MG63 (cell line): ENCODE results near the gene FIGLA. TPM values are rescaled to one million over a fixed set of nuclear protein-coding genes. Genes with fewer than 3 reads are reported as not detected.

Experiments
- DNase-seq: peaks from one replicate; pipeline ENCODE4 v3.0.0-alpha.2; 2020
- H3K27me3 ChIP-seq: fragments of 250-450 bp; sonication (Bioruptor Pico); 2 replicates; pipeline ENCODE4 v1.5.1; 2020; ENCODE audit warnings: mild to moderate bottlenecking, moderate library complexity
- H3K36me3 ChIP-seq: fragments of 250-450 bp; sonication (Bioruptor Pico); 2 replicates; pipeline ENCODE4 v1.5.1; 2020; ENCODE audit warnings: mild to moderate bottlenecking, moderate library complexity
- H3K4me3 ChIP-seq: fragments of 250-450 bp; sonication (Bioruptor Pico); 2 replicates; pipeline ENCODE4 v1.5.1; 2020; ENCODE audit warnings: mild to moderate bottlenecking, moderate library complexity
- H3K9me3 ChIP-seq: fragments of 250-450 bp; sonication (Bioruptor Pico); 2 replicates; pipeline ENCODE4 v1.5.1; 2020; ENCODE audit warnings: mild to moderate bottlenecking, moderate library complexity
- total RNA-seq: library from RNA; depleted of rRNA; stranded (reverse); fragments of >200 nt; shearing (Covaris generic); gene quantifications from 2 replicates; pipeline ENCODE4 v1.2.3, GENCODE V29; 2014; ENCODE audit warnings: low replicate concordance

The FIGLA gene
- total RNA-seq, 1 experiment from 2014 or later, result not detected

DNA sequence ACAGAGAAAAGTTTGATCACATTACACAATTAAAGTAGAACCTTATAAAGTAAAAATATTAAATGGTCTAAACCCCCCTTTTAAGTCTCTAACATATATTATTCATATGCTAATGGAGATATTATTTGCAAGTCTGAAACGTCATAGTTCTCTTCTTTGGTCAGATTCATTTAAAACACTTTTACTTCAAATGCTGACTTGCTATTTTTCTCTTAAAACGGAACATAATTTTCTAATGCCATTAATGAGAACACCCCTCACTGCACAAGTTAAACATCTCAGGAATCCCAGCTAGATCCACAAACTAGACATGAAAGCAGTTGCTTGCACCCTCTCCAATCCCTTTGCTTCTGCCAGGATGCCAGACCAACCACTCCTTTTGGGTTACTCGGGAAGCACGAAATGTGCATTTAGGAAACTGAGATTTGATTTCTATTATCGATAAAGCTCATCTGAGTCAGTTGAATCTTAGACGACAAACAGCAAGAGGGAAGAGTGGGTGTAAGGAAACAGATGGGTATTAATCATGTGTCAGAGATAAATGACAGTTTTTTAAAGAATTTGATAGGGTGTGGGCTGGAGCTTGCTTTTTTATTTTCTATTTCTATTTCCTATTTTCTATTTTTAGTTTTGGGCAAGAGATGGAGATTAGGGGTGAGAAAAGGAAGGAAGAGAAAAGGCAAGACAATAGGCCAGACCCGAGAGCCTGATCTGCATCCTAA lies 23.9 kb downstream of the FIGLA start:
- Histone ChIP-seq H3K27me3 (peaks cover 22% of the 10 kb centered on the region), H3K4me3 (peak overlapping the region; percentile 52), H3K36me3 (no peaks in the 10 kb centered on the region), H3K9me3 (no peaks in the 10 kb centered on the region)
- no peak for DNase-seq

DNA sequence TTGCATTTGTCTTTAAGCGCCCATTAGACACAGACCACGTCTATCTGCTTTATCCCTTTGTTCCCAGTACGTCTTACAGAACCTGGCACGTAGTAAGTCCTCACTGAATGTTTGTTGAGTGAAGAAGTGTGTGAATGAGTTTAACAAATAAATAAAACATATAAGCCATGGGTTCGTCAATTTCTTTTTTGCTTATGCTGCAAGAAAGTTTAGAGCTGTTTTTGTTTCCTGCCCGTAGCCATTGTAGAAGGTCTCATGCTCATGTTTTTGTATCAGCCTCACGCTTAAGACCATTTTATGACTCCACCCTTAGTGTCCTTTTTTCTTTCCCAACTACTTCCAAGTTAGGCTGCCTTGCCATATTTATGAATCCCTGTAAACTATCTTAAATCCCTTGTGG lies 24.9 kb downstream of the FIGLA start:
- H3K27me3 ChIP-seq, result peaks cover 22% of the 10 kb centered on the region
- H3K4me3 ChIP-seq, result no peak overlapping the region
- no peaks in the 10 kb centered on the region for H3K36me3 ChIP-seq
- no peaks in the 10 kb centered on the region for H3K9me3 ChIP-seq
- no peak for DNase-seq

DNA sequence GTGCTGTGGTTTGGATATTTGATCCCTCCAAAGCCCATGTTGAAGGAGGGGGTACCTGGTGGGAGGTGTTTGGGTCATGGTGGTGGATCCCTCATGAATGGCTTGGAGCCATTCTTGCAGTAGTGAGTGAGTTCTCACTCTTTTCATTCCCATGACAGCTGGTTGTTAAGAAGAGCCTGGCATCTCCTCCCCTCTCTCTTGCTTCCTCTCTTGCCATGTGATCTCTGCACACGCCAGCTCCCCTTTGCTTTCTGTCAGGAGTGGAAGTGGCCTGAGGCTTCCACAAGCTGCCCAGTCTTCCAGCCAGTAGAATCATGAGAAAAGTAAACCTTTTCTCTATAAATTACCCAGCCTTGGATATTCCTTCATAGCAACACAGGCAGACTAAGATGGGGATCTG lies 31.0 kb downstream of the FIGLA start:
- no peaks in the 10 kb centered on the region for H3K9me3 ChIP-seq
- H3K36me3 ChIP-seq, result no peaks in the 10 kb centered on the region
- no peak for DNase-seq

DNA sequence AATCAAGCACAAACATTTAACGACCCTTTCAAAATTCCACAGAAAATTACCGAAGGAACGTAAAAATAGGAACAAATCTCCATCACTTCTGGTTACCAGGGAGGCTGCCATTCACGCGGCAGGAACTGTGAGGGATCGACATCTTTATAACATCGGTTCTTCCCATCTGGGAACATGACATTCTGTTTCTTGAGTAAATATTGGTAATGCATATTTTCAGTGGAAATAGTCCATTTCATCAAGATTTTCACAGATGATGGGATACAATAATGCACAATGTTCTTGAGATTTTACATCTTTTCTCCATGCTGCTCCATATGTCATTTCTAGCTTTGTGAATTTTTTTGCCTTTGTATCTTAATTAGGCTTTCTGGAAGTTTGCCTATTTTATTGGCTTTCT lies 32.5 kb downstream of the FIGLA start:
- no peaks in the 10 kb centered on the region for H3K27me3 ChIP-seq
- H3K36me3 ChIP-seq, result no peaks in the 10 kb centered on the region
- H3K4me3 ChIP-seq, result no peak overlapping the region
- DNase-seq, result no peak
- H3K9me3 ChIP-seq, result no peaks in the 10 kb centered on the region

More for the DNA sequence above, 31.0 kb downstream of the FIGLA start:
- no peak overlapping the region for H3K4me3 ChIP-seq
- no peaks in the 10 kb centered on the region for H3K27me3 ChIP-seq

DNA sequence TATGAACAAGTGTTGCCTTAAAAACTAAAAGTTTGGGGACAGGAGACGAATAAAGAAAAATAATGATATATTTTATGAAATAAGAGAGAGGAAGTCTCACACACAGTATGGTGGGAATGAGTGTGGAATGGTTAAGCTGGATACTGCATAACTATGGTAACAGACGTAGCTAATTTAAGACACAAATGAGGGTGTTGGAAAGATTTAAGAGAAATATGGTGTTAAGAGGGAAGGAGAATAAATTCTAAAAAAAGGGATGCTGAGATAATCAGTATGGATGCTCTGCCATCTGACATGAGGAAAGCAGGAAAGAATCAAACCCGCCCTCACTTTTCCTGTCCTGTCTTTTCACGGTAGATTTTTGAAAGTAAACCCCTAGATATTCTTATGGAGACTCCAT lies 33.1 kb downstream of the FIGLA start:
- Histone ChIP-seq H3K27me3 (no peaks in the 10 kb centered on the region), H3K9me3 (no peaks in the 10 kb centered on the region), H3K4me3 (no peak overlapping the region), H3K36me3 (no peaks in the 10 kb centered on the region)
- no peak for DNase-seq

DNA sequence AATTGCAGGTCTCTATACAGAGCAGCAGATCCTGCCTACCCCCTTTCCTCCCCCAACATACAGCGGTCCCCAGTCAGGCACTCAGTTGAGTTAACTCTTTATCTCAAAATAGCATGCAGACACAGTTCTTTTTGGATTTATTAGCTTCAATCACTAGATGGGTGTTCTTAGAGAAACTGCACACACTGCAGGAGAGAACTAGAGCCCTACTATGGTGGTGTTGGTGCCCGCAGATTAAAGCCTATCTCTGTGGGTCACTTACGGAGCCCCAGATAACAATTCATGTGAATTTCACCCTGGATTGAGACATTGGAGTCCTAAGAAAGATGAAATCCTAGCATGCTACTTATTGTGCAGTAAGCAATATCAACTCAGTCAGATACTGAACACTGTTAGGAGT lies 34.3 kb downstream of the FIGLA start:
- no peaks in the 10 kb centered on the region; the same call in 1 of the 2 replicates for H3K27me3 ChIP-seq
- no peaks in the 10 kb centered on the region for H3K9me3 ChIP-seq
- DNase-seq, result no peak
- H3K36me3 ChIP-seq, result no peaks in the 10 kb centered on the region
- H3K4me3 ChIP-seq, result no peak overlapping the region

DNA sequence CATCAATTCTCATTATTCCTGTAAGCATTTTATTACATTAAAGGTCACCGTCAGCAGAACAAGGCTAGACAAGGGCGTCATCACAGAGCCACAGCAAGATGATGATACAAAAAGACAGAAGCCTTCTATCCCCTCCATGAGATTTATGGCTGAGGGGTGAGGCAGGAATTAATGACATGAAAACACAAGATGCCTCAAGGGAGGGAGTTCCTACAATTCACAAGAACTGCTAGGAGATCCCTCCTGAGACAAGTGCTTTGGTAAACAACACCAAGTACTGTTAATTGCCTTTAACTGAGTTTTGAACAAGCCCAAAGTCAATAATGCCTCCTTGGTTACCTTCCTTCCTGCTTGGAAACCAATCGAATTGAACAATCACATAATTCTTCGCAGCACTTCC lies 36.5 kb downstream of the FIGLA start:
- H3K36me3 ChIP-seq, result no peaks in the 10 kb centered on the region
- no peak overlapping the region for H3K4me3 ChIP-seq
- no peaks in the 10 kb centered on the region for H3K9me3 ChIP-seq
- no peaks in the 10 kb centered on the region; the same call in 1 of the 2 replicates for H3K27me3 ChIP-seq
- no peak for DNase-seq

DNA sequence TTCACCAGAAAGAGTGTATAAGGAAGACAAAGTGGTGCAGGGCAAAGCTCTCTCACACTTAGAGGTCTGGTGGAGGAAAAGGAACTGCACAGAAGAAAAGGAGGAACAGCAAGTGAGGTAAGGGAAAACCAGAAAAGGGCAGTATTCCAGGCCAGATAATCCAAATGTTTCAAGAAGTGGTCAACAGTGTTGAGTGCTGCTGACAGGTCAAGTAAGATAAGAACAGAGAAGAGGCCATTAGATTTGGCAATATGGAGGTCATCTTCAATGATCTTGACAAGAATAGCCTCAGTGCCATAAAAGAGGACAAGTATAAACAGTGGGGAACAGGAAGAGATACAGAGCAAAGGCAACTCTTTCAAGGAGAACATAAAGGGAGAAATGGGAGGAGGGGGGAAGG lies 37.4 kb downstream of the FIGLA start:
- Histone ChIP-seq H3K4me3 (no peak overlapping the region), H3K9me3 (no peaks in the 10 kb centered on the region), H3K27me3 (no peaks in the 10 kb centered on the region; the same call in 1 of the 2 replicates), H3K36me3 (no peaks in the 10 kb centered on the region)
- no peak for DNase-seq

DNA sequence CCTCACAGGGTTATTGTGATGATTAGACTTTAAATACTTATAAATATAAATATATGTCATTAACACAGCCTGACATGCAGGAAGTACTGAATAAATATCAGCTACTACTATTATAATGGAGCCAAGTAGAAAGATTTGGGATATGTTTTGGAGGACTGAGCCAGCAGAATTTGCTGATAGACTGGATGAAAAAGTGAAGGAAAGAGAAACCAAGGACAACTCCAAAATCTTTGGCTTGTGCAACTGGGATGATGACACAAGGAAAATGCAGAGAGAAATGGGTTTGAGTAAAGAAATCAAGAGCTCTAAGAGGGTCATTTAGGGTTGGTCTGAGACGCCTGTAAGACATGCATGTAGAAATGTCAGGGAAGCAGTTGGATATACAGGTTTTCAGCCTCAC lies 38.0 kb downstream of the FIGLA start:
- no peaks in the 10 kb centered on the region for H3K36me3 ChIP-seq
- H3K27me3 ChIP-seq, result no peaks in the 10 kb centered on the region; the same call in 1 of the 2 replicates
- no peaks in the 10 kb centered on the region for H3K9me3 ChIP-seq
- no peak for DNase-seq
- H3K4me3 ChIP-seq, result no peak overlapping the region

DNA sequence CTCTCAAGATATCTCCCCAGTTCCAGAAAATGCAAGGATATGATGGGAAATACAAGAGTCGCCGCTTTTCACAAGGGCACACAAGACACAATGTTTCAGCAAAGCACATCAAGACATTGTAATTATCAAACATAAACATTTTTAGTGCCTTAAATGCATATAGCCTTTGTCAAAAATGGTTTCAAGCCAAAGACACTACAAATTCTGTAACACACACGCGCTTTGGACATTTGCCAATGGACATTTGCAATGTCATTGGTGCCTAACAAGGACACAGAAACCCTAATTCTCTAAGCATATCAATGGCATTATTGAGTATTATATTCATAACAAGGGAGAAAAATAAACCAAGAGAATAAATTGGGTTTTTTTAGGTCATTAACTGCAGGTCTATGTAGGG lies 38.6 kb downstream of the FIGLA start:
- no peak for DNase-seq
- Histone ChIP-seq H3K4me3 (no peak overlapping the region), H3K27me3 (no peaks in the 10 kb centered on the region; the same call in 1 of the 2 replicates), H3K36me3 (no peaks in the 10 kb centered on the region), H3K9me3 (no peaks in the 10 kb centered on the region)

DNA sequence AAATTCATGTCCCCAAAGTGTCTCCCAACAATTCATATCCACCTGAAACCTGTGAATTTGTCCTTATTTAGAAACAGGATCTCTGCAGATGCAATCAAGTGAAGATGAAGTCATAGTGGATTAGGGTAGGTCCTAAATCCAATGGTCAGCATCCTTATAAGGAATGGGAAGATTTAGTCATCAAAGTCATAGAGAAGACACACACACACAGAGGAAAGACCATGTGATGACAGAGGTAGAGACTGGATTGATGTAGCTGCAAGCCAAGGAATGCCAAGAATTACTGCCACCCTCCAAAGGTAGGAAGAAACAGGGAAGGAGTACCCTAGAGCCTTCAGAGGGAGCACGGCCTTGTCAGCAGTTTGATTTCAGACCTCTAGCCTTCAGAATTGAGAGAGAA lies 40.1 kb downstream of the FIGLA start:
- Histone ChIP-seq H3K36me3 (no peaks in the 10 kb centered on the region), H3K27me3 (no peaks in the 10 kb centered on the region; the same call in 1 of the 2 replicates)
- no peak for DNase-seq

DNA sequence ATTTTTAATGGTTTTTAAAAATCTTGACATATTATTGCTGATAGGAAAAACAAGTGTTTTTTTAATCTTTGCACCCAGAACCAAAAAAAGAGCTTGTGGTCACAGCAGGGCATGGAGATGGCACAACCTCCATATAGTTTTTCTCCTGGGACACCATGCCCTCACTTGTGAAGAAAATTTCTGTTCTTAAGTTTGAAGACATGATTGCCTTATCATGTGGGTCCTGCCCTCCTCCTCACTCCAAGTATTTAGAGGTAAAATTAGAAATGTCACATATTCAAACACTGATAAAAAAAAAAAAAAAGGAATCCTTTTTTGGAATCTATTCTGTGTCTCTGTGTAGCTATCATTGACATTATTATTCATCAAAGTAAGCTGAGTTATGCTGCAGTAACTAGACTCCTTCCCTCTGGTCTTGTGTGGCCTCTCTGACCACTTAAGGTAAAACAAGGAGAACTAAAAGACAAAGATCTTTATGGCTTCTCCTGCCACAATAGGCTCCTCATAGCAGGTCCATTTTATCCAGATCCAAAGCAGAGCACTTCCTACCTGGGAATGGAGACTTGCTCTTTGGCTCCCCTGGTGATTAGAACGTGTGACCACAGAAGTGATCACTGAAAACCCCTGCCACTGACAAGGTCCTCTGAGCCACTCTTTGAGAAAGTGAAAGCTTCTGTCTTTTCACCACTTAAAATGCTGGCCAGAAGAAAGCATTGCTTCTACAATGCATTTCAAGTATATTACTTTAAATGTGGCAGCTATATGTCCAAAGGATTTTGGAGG lies 42.2 kb downstream of the FIGLA start:
- DNase-seq, result no peak
- no peaks in the 10 kb centered on the region for H3K36me3 ChIP-seq
- no peaks in the 10 kb centered on the region; the same call in 1 of the 2 replicates for H3K27me3 ChIP-seq
- no peak overlapping the region for H3K4me3 ChIP-seq
- no peaks in the 10 kb centered on the region for H3K9me3 ChIP-seq

More for the DNA sequence above, 40.1 kb downstream of the FIGLA start:
- Histone ChIP-seq H3K4me3 (no peak overlapping the region), H3K9me3 (no peaks in the 10 kb centered on the region)

DNA sequence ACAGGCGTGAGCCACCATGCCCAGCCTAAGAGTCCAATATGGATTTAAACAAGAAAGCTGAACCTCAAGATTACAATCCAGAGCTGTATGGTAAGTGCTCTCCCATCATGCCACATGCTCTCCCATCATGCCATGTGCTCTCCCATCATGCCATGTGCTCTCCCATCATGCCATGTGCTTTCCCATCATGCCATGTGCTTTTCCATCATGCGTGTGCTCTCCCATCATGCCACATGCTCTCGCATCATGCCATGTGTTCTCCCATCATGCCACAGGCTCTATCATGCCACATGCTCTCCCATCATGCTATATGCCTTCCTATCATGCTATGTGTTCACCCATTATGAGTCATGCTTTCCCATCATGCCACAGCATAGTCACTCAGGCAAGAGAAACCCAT lies 43.2 kb downstream of the FIGLA start:
- H3K9me3 ChIP-seq, result no peaks in the 10 kb centered on the region
- DNase-seq, result no peak
- no peaks in the 10 kb centered on the region; the same call in 1 of the 2 replicates for H3K27me3 ChIP-seq
- no peak overlapping the region for H3K4me3 ChIP-seq
- H3K36me3 ChIP-seq, result no peaks in the 10 kb centered on the region

DNA sequence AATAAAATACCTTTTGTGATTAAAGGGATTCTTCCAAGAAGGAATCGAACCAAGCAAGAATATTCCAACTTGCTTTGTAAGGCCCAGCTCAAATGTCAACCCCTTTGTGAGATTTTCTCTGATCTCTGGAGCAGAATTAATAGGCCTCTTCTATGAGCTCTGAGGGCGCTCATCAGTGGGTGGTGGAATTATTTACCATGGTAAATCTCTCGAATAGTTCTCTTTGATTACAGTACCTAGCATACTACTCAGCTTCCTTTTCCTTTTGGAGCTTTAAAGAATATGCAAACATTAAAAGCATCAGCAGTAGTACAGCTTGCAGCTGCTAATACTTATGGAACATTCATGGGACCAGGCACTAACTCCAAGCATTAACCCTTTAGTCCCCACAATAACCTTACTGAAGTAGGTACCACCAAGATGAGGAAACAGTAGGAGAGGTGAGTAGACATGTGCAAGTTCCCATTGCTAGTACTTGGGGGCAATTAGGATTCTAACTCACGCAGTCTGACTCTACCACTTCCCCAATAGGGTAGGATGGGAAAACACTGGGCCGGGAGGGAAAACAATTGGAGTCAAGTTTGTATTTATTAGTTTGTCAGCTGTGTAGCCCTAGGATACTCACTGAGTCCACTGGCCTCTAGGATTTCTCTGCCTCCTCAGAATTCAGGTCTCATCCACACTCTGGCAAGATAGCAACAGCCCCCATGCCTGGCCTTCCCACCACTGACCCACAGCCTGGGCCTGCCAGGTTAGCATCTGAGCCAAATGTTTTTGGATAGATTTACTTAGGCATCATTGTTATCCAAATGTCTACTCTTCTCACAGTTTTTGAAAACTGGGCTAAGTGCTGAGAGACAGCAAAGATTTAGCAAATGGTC lies 44.1 kb downstream of the FIGLA start:
- no peaks in the 10 kb centered on the region; the same call in 1 of the 2 replicates for H3K27me3 ChIP-seq
- DNase-seq, result no peak

DNA sequence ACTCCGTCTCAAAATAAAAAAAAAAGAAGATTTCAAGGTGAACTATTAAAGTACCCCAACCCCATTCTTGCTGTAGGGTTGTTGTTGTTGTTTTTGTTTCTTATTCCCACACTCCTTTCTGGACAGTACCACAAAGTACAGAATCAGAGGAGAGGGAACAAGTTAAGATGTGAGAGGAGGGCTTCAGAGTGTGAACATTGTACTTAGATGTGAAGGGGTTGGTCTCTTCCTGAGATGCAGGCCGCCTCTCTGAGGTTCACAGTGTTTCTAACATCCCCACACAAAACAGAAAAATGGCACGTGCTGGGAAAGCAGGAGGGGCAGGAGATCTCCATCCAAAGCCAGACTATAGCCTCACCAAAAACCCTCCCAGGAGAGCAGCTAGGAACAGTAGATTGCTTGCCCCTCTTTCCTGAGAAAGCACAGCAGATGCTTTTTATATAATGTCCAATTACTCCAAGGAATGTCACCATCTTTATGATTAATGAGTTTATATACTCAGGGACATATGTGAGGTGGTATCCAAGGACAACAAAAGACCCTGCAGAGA lies 45.1 kb downstream of the FIGLA start:
- Histone ChIP-seq H3K9me3 (no peaks in the 10 kb centered on the region), H3K27me3 (no peaks in the 10 kb centered on the region), H3K36me3 (no peaks in the 10 kb centered on the region), H3K4me3 (no peak overlapping the region)
- no peak for DNase-seq

More for the DNA sequence above, 44.1 kb downstream of the FIGLA start:
- H3K9me3 ChIP-seq, result no peaks in the 10 kb centered on the region
- H3K36me3 ChIP-seq, result no peaks in the 10 kb centered on the region
- no peak overlapping the region for H3K4me3 ChIP-seq

DNA sequence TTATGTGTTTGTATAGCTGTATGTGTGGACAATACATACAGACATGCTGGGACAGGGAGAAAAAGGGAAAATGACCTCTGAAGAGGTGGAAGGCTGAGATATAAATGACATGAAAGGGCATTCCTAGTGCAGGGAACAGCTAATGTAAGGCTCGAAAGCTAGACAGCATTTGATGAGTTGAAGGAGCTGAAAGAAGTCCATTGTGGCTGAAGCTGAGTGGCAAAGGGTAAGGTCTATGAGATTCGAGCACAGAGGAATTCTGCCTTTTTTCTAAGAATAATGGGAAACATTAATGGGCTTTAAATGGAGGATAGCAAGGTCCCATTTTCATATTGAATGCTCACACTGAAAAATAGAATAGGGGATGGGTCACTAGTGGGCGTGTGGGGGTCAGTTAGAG lies 46.0 kb downstream of the FIGLA start:
- no peak for DNase-seq
- Histone ChIP-seq H3K9me3 (no peaks in the 10 kb centered on the region), H3K4me3 (no peak overlapping the region), H3K27me3 (no peaks in the 10 kb centered on the region), H3K36me3 (no peaks in the 10 kb centered on the region)

DNA sequence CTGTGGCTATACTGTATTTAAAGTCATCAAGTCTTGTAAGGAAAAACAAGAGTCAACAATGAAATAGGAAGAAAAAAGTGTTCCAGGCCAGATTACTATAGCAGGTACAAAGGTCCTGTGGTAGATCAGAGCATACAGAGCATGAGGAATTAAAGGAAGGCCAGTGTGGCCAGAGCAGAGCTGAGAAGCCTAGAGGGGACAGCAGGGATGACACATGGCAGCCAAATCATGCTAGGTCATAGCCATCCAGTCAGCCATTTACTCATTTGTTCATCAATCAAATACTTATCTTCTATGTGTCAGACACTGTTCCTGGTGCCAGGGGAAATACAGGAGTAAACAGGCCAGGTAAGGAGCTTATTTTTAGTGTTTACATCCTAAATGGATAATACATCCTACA lies 46.8 kb downstream of the FIGLA start:
- H3K36me3 ChIP-seq, result no peaks in the 10 kb centered on the region
- H3K4me3 ChIP-seq, result no peak overlapping the region
- H3K27me3 ChIP-seq, result no peaks in the 10 kb centered on the region
- DNase-seq, result no peak
- no peaks in the 10 kb centered on the region for H3K9me3 ChIP-seq
